Measurements from ENCODE around the gene SGSM2.

SGSM2 gene

GRCh38 chr17:2399572-2400473 is 62.5 kb downstream of the SGSM2 start:
- DNase-seq: peak; percentile 97

- peak; percentile 71 for DNase-seq
These were observed 63.2 kb downstream of the SGSM2 start for GRCh38 chr17:2400474-2400866.

DNA sequence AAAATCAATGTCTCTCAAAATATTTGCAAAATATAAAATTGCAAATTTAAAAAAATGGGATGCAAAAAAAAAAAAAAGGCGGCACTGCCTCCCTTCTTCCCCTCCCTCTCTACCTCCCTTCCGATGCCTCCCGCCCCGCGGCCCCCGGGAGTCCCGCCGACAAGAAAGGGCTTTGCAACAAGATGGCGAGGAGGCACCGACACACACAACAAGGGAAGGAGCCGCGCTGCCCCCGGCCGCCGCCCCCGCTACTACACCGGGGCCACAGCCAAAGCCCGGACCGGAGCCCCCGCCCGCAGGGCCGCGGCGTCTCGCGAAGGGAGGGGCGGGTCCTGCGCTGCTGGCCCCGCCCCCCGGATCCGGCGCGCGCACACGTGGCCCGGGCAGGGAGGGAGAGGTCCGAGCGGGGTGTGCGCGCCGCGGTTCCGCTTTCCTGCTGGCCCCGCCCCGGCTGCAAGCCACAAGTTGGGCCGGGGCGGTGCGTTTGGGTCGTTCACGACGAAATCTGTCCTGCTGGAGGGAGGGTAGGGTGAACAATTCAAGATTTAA is 63.6 kb downstream of the SGSM2 start, which contains the start of gene MNT:
Gene MNT (minus strand): TSS at position 184 of the 549 bp plus-strand sequence. CDS start 348 bp downstream, outside the sequence.
- peak; percentile 96 for DNase-seq

DNA sequence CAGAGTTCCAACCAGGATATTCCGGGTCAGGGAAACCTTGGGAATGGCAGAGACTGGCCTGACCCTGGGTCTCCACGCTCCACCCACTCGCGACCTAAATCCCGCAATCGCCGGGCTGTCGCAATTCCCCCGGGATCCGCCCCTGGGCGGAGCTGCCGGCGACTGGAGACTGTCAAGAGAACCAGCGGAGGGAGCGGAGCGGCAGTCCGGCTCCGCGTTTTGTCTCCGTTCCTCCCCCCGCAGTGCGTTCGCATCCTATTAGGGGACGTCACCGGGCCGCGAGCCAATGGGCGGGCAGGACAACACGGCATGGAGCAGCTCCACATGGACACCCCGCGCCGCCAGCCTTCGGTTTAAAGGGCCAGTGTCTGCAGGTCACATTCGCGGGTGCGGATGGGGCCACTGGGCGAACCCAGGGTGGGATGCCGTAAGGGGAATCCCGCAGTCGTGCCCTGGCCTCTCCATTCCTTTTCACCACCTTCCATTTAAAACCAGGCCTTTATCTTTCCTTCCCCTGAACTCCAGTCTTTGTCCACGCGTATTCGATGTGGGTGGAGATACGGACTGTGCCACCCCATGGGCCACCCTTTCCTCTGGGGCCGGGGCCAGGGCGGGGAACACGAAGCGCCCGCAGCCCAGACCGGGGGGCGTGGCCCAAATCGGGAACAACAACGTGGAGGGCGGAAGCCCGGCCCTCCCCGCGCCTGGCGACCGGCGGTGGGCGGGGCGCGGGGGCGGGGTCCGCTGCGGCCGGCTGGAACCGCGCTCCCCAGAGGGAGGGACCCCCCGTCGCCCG is 64.3 kb downstream of the SGSM2 start:
- DNase-seq: peak; percentile 99

DNA sequence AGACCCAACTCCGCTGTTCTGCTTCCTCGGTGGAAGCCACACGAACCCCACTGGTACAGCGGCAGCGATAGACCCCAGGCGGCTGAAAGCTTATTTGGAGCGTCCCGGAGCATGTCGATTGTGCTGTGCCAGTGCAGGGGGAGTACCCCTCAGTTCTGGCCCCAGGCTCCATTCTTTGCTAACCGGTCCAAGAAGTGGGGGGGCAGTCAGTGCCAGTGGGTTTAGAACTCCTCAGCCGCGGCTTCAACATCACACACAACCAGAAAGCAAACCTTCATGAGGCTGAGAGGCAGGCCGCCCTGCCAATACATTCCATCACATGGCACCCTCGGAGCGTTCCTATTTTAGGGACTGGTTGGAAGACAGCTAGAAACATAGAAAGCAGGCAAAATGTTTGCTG is 65.2 kb downstream of the SGSM2 start:
- no peak for DNase-seq

- no peak for DNase-seq
These were observed 65.7 kb downstream of the SGSM2 start for GRCh38 chr17:2403044-2403443.

GRCh38 chr17:2405247-2405926 is 68.1 kb downstream of the SGSM2 start:
- DNase-seq: peak; percentile 29

- no peak for DNase-seq
These were observed 69.1 kb downstream of the SGSM2 start for GRCh38 chr17:2406271-2406902.

DNA sequence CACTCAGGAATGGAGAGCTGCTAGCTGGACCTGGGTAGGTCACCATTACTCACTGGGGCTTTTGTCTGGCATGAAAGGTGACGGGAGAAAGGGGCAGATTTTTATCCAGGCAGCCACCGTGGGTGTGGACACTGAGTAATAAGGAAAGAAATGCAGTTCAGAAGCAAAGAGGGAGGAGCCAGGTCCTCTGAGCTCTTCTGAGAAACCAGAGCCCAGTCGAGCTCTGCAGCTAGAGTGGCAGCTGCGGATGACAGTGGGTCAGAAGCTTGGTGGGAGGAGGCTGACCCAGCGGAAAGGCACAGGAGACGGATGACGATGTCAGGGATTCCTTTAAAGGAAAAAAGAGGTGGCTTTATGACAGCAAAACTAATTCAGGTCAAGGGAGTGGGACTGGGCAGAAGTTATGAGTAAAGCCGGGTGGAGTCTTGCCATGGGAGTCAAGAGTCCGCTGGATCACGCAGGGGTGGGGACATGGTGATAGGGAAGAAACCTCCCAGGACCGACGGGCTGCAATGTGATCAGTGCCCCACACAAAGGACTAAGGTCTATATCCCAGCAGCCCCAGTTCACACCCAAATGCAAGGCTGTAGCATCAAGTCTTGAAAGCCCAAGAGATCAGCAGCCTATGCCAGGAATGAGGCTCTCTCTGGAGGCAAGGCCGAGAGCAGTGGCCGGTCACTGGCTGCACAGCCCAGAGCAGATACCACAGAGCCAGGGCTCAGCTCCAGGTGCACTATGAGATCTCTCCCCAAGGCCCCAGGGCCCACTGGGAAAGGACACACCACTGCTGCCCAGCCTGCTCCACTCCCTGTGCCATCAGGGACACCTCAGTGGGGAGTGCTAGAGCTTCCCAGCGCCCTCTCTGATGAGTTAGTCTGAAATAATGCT is 69.8 kb downstream of the SGSM2 start:
- peak; percentile 44 for DNase-seq

- no peak for DNase-seq
These were observed 73.7 kb downstream of the SGSM2 start for GRCh38 chr17:2410951-2411350.

- no peak for DNase-seq
These were observed 75.3 kb downstream of the SGSM2 start for GRCh38 chr17:2412561-2413021.

DNA sequence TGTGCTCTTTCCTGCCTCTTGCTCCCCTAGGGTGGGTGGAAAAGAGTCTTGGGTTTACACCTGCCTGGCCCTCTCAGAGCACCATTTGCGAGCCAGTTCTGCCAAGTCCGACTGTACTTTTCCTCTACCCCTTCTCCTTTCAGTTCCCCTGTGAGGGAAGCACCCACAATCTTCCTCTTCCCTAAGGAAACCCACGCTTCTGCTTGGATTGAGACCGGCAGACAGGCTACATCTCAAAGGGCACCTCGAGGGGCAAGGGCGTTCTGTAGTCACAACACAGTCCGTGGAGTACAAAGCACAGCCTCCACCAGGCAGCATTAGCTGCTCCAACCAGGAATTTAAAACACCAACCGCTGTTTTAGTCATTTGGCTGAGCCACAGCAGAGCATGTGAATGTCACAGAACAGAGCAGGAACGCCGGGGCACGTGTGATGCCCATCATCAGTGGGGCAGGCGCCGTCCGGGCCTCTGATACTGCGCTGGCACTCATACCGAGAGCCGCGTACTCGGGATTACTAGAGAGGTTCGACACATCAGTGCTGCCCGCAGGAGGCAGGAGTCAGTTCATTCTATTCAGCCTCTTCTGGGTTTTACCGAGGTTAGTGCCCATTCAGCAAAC is 77.3 kb downstream of the SGSM2 start:
- DNase-seq: no peak

DNA sequence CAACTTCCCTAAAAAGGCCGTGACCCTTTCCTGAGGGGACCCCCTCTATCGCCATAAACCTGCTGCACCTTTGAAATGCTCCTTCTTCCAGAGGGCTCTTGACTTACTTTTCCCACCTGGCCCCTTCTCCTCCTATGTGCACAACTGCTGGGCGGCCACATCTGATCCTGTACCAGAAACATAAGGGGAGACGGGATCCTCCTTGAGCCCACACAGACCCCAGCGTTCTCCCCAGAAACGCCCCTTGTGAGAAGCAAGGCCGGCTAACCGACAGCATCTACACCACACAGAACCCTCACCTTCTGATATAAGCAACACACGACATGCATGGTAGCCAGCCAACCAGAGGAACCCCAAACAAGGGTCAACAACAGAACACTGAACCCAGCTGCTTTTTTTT is 77.8 kb downstream of the SGSM2 start:
- no peak for DNase-seq

GRCh38 chr17:2416010-2416734 is 78.9 kb downstream of the SGSM2 start:
- DNase-seq: peak; percentile 89

DNA sequence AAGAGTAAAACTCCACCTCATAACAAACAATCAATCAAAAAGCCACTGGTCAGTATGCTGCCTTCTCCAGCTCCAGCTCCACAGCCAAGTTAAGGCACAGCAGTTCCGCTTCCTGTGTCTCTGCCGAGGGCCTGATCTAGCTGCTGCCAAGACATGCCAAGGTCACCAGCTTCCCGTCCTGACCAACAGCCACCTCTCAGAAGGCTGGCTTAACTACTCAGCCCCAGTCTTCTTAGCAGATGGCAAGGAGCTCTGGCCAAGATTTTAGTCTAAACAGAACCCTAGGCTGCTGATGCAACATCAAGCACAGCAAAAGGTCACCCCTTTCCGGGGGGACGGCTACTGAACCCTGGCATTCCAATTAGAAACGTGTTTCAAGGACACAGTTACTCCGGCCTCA is 81.3 kb downstream of the SGSM2 start:
- no peak for DNase-seq

DNA sequence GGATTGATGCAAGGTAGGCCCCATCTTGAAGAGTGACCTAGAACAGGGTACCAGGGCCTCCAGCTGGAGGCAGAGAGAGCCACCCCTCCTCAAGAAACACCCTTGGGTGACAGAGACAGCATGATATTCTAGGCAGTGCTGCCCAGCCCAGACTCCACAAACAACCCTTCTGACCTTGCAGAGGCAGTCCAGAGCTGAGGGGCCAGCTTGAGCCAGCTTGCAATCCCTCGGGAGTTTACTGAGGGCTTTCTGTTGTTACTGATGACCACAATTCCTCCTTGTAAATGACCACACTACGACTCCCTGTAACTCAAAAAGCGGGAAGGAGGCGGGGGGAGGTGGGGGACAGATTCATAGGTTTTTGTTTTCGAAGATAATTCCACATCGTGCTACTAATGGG is 82.2 kb downstream of the SGSM2 start:
- no peak for DNase-seq

GRCh38 chr17:2420176-2420575 is 82.9 kb downstream of the SGSM2 start:
- no peak for DNase-seq

DNA sequence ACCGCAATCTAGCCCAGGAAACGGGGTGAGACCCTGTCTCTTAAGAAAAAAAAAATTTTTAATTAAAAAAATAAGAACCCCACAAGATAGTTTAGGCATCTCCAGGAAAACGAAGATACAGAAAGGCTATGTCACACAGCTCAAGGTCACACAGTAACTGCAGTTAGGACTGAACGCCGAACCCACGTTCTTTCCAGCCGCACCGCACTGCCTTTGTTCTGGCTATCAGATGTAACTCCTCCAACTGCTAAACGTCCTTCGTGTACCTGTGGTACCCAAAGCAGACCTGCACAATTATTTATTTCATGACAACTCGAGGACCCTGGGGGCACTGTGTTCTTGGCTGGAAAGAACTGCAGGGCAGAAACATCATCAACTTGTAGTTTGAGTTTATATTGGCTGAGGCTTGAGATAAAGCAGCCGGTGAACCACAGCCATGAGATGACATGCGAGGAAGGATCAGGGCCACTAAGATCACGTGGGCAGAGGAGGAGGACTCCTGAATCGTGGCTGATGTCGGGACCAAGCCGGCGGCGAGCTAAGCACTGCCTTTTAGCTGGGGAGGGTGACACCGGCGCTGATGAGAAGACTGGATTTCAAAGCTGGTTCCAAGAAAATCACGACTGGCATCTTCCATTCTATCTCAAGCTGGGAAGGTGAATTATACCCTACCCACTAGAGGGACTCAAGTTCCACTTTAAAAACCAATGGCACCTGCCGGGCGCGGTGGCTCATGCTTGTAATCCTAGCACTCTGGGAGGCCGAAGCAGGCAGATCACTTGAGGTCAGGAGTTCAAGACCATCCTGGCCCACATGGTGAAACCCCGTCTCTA is 84.2 kb downstream of the SGSM2 start:
- no peak for DNase-seq

DNA sequence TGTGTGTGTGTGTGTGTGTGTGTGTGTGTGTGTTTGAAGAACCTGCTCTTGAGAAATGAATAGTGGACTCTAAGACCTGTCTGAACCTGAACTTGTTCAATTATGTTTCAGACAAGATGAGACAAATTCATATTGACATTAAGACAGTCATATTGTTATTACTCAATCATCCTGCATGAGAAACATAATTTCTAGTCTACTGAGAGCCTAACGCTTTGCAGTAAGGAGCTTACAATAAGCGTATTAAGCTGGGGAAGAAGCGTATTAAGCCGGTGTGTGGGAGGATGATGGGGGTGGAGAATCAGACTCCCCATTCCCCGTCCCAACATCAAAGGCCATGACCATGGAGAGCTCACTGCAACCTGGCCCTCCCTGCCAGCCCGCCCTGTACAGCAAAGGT is 86.0 kb downstream of the SGSM2 start:
- no peak for DNase-seq
